HG02884 (cell line): ENCODE data around the gene ARPC1A.
"Not testable (repeated sequence)": the region's sequence is repeated elsewhere in the genome, so short reads cannot be mapped to it uniquely, and the experiment has no call there.

Experiments used
- ATAC-seq: cut with Tn5 transposase; IDR thresholded peaks from one replicate; pipeline ENCODE4 v1.9.1; 2021; ENCODE audit warnings: mild to moderate bottlenecking, moderate library complexity; ENCODE audit not compliant: unreplicated experiment

The ARPC1A gene

GRCh38 chr7:99320371-99320770 is 5.3 kb upstream of the ARPC1A start:
- no peak for ATAC-seq

GRCh38 chr7:99322659-99323058 is 3.0 kb upstream of the ARPC1A start:
- ATAC-seq: not testable (repeated sequence)

DNA sequence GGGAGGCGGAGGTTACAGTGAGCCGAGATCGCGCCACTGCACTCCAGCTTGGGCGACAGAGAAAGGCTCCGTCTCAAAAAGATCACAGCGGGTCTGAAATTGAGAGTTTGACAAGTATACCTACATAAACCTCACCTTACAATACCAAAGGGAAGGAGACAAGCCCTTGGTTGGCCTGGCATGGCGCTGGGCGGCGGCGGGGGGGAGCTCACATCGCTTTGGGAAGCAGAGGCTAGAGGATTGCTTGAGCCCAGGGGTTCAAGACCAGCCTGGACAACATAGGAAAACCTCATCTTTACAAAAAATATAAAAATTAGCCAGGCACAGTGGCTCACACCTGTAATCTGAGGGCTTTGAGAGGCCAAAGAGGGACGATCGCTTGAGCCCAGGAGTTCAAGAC is 1.1 kb upstream of the ARPC1A start:
- no peak for ATAC-seq

DNA sequence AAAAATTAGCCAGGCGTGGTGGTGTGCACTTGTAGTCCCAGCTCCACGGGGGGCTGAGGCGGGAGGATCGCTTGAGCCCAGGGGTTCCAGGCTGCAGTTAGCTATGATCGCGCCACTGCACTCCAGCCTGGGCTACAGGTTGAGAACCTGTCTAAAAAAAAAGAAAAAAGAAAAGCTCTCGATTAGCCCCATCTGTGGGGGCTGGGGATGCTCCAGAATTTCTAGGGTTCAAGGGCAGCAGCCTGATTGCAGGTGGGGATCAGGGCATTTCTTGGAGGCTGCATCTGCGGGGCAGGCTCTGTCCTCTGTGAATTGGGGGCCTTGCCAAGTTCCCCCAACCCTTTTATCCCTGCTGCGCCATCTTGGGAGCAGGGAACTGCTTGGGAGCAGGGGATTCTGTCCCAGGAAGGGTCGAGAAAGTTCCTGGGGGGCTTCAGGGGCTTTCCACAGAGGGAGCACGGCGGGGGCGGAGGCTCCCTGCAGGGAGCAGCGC is 651 bp upstream of the ARPC1A start:
- no peak for ATAC-seq

GRCh38 chr7:99326408-99326782 is 697 bp downstream of the ARPC1A start:
- no peak for ATAC-seq

- not testable (repeated sequence) for ATAC-seq
Measured at GRCh38 chr7:99330314-99330961, 4.7 kb downstream of the ARPC1A start.

DNA sequence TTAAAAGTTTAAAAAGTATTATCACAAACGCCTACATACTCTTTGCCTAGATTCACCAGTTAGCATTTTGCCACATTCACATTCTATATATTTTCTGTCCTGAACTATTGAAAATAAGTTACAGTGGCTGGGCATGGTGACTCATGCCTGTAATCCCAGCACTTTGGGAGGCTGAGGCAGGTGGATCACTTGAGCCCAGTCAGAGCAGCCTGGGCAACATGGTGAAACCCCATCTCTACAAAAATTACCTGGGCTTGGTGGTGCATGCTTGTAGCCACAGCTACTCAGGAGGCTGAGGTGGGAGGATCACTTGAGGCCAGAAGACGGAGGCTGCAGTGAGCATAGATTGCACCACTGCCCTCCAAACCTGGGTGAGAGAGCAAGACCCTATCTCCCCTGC is 5.3 kb downstream of the ARPC1A start:
- no peak for ATAC-seq

GRCh38 chr7:99339595-99339994 is 13.9 kb downstream of the ARPC1A start:
- ATAC-seq: no peak

DNA sequence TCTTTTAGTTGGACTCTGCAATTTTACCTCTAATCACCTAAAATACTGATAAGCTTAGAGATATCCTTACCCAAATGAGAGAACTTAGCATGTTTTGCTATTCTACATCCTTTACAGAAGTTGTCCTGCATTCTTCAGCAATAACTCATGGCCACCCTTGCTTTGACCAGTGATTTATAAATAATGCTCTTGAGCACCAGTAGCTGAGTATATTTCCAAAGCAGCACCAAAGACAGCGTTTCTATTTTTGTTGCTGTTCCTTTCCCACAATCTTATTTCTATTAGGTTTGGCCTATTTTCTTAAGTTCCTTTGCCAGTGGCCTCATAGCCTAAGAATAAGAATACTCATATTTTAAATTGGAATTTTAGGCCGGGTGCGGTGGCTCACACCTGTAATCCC is 15.0 kb downstream of the ARPC1A start:
- no peak for ATAC-seq

DNA sequence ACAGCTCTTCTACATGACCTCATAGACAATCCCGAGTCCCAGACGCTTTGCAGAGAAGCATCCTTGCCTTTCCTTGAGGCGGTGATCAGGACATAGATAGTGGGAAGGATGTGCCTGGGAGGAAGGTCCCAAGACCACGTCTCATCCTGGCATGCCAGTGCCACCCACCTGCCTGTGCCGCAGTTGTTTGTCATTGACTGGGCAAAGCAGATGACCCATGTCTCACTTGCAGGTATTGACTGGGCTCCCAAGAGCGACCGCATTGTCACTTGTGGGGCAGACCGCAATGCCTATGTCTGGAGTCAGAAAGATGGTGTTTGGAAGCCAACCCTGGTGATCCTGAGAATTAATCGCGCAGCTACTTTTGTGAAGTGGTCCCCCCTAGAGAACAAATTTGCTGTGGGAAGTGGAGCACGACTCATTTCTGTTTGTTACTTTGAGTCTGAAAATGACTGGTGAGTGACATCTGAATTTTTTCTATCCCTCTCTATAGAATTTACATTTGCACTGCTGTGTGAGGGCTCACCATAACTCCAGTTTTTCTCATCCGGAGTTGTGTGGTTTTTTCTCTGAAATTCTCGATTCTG is 18.5 kb downstream of the ARPC1A start:
- no peak for ATAC-seq

DNA sequence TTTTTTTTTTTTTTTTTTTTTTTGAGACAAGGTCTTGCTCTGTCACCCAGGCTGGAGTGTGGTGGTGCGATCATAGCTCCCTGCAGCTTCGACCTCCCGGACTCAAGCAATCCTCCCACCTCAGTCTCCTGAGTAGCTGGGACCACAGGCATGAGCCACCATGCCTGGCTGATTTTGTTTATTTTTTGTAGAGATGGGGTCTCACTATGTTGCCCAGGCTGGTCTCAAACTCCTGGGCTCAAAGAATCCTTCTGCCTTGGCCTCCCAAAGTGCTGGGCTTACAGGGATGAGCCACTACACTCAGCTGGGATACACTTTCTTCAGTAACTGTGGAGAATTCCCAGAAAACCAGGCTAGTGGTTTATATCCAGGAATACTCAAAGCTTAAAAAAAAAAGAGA is 24.9 kb downstream of the ARPC1A start:
- not testable (repeated sequence) for ATAC-seq

GRCh38 chr7:99352247-99352646 is 26.5 kb downstream of the ARPC1A start:
- no peak for ATAC-seq

- ATAC-seq: no peak
Measured at GRCh38 chr7:99355098-99355497, 29.4 kb downstream of the ARPC1A start.

GRCh38 chr7:99357701-99358490 is 32.2 kb downstream of the ARPC1A start:
- ATAC-seq: no peak

DNA sequence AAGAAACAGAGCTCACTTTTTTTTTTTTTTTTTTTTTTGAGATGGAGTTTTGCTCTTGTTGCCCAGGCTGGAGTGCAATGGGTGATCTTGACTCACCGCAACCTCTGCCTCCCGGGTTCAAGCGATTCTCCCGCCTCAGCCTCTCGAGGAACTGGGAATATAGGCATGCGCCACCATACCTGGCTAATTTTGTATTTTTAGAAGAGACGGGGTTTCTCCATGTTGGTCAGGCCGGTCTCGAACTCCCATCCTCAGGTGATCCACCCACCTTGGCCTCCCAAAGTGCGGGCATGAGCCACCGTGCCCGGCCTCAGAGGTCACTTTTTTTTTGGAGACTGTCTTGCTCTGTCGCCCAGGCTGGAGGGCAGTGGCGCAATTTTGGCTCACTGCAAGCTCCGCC is 32.8 kb downstream of the ARPC1A start:
- ATAC-seq: not testable (repeated sequence)

DNA sequence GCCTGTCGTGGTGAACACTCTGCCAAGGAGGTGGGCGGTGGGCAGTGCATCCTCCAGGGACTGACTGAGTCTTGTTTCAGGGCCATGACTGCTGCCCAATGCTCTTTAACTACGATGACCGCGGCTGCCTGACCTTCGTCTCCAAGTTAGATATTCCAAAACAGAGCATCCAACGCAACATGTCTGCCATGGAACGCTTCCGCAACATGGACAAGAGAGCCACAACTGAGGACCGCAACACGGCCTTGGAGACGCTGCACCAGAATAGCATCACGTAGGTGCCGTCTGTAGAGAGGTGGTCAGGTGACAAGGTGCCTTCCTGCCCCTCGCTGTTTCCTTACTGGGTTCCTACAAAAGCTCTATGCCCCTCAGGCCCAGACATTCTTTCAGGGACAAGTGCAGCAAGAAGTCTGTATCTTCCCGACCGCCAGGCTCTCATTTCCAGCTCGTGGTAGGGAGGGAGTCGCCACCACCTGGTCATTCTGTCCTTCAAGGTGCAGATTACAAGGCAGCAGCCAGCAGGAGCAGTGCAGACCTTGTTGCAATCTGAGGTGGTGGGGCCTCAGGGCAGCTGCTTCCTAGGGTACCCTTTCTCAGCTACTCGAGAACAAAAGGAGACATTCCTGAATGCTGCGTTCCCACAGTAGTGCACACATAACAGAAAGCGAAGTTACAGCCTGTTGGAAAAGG is 33.9 kb downstream of the ARPC1A start:
- no peak for ATAC-seq

- no peak for ATAC-seq
Measured at GRCh38 chr7:99362801-99363200, 37.1 kb downstream of the ARPC1A start.

- no peak for ATAC-seq
Measured at GRCh38 chr7:99363286-99363685, 37.6 kb downstream of the ARPC1A start.

- ATAC-seq: no peak
Measured at GRCh38 chr7:99365318-99366141, 39.8 kb downstream of the ARPC1A start.

- no peak for ATAC-seq
Measured at GRCh38 chr7:99366646-99367045, 40.9 kb downstream of the ARPC1A start.
